Ovary (tissue), 3 donors: ENCODE measurements around the gene RTKN.
"Not testable (repeated sequence)": the region's sequence is repeated elsewhere in the genome, so short reads cannot be mapped to it uniquely, and the experiment has no call there.

ENCODE experiments used
- EP300 ChIP-seq: sonication (generic); formaldehyde crosslinking; IDR thresholded peaks from one replicate; pipeline ENCODE4 v1.6.1; 2017; ENCODE audit warnings: antibody characterized with exemption
- TF ChIP-seq, protein P1 (sequence below), 3 donors: fragments of 450-650 bp in 2 of 3; fragments of 200-600 bp in 1 of 3; IDR thresholded peaks; one replicate each; pipeline versions ENCODE4 v1.5.1 to v1.8.0; 2016 to 2022; ENCODE audit warnings: antibody characterized with exemption in 3 of 3, mild to moderate bottlenecking in 1 of 3
- donor health status: DM: no; HTN: no; CAD: no.

DNA sequence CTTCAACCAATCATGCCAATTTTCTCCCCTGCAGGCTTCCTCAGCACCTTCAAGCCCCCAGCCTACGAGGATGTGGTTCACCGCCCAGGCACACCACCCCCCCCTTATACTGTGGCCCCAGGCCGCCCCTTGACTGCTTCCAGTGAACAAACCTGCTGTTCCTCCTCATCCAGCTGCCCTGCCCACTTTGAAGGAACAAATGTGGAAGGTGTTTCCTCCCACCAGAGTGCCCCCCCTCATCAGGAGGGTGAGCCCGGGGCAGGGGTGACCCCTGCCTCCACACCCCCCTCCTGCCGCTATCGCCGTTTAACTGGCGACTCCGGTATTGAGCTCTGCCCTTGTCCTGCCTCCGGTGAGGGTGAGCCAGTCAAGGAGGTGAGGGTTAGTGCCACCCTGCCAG lies 18.4 kb upstream of the RTKN start:
- TF ChIP-seq, protein P1, sequence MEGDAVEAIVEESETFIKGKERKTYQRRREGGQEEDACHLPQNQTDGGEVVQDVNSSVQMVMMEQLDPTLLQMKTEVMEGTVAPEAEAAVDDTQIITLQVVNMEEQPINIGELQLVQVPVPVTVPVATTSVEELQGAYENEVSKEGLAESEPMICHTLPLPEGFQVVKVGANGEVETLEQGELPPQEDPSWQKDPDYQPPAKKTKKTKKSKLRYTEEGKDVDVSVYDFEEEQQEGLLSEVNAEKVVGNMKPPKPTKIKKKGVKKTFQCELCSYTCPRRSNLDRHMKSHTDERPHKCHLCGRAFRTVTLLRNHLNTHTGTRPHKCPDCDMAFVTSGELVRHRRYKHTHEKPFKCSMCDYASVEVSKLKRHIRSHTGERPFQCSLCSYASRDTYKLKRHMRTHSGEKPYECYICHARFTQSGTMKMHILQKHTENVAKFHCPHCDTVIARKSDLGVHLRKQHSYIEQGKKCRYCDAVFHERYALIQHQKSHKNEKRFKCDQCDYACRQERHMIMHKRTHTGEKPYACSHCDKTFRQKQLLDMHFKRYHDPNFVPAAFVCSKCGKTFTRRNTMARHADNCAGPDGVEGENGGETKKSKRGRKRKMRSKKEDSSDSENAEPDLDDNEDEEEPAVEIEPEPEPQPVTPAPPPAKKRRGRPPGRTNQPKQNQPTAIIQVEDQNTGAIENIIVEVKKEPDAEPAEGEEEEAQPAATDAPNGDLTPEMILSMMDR (IDR thresholded peaks at IDR 0.05): not testable (repeated sequence)
- TF ChIP-seq EP300: not testable (repeated sequence)
